Measurements from ENCODE around the gene REXO2. TPM values are rescaled to one million over a fixed set of nuclear protein-coding genes. Genes with fewer than 3 reads are reported as not detected.

REXO2 gene
- total and polyA plus RNA-seq, 2 of the 4 experiments (the other 2 are of a cell fraction) = 179 to 255 TPM

GRCh38 chr11:114426280-114426679, 13.0 kb upstream of the REXO2 start:
- Histone ChIP-seq H3K18ac (ENCODE audit: low read depth, low read length) (no peak overlapping the region), H3K79me1 (ENCODE audit: low read depth in 1 of 2, low read length in 2 of 2) (no peaks in the 10 kb centered on the region), H4K5ac (ENCODE audit: low read depth, low read length) (no peak overlapping the region), H2BK20ac (ENCODE audit: low read depth, low read length) (no peak overlapping the region), H3K4me2 (ENCODE audit: low read depth, low read length) (no peak overlapping the region), H3K14ac (replicated peaks; ENCODE audit: low read depth, low read length) (no peak overlapping the region), H2AFZ (replicated peaks; ENCODE audit: low read length, poor library complexity) (no peak overlapping the region), H2BK120ac (ENCODE audit: low read depth, low read length) (no peak overlapping the region), H3K27me3 (ENCODE audit: control insufficient read depth, insufficient read depth, low read length) (no peaks in the 10 kb centered on the region), H3K9ac (ENCODE audit: low read depth, low read length) (no peak overlapping the region), H3K4ac (ENCODE audit: low read depth, low read length) (no peak overlapping the region), H3K23ac (ENCODE audit: low read depth, low read length) (no peak overlapping the region), H3K36me3 (ENCODE audit: control insufficient read depth, insufficient read depth, low read length) (peaks cover 8% of the 10 kb centered on the region; the same call in 1 of the 2 replicates), H3K9me1 (ENCODE audit: insufficient read depth, low read length) (no peaks in the 10 kb centered on the region; the same call in 1 of the 2 replicates), H3K4me1 (ENCODE audit: control insufficient read depth, insufficient read depth, low read length) (no peaks in the 10 kb centered on the region), H4K8ac (ENCODE audit: low read depth in 2 of 2, low read length in 2 of 2) (no peak overlapping the region), H2BK15ac (ENCODE audit: low read depth, low read length) (no peak overlapping the region), H3K56ac (ENCODE audit: extremely low read depth, insufficient read depth, low read length) (no peak overlapping the region), H3K27ac (ENCODE audit: insufficient read depth, low read length) (no peak overlapping the region), H2AK5ac (ENCODE audit: low read depth, low read length) (no peak overlapping the region), H4K20me1 (ENCODE audit: insufficient read depth, low read length) (no peaks in the 10 kb centered on the region), H2AK9ac (replicated peaks; ENCODE audit: low read depth, low read length, poor library complexity) (no peak overlapping the region), H3K9me3 (ENCODE audit: control insufficient read depth, insufficient read depth, low read length) (no peaks in the 10 kb centered on the region), H2BK5ac (ENCODE audit: low read depth, low read length, poor library complexity, severe bottlenecking) (no peak overlapping the region), H3K4me3 (ENCODE audit: insufficient read depth, low read depth, low read length) (no peak overlapping the region), H4K91ac (ENCODE audit: insufficient read depth, low read depth, low read length) (no peak overlapping the region)
- ATAC-seq (ENCODE audit: low read depth) (no peak), DNase-seq (no peak)
- dilution Hi-C loops (cut with HindIII; ENCODE audit: low sequenced_read_pairs, unreplicated experiment) = no loop called here
- intact Hi-C loops (cut with micrococcal nuclease) = no loop called here
- CTCF ChIA-PET = no interaction called here
- POLR2A ChIA-PET (ENCODE audit: unreplicated experiment) = no interaction called here
- WGBS, 2 experiments (ENCODE audit: extremely low coverage in 2 of 2, insufficient read length in 1 of 2) = 90% methylated on average over 2 of the region's 4 CpGs; no CpG with 5 or more reads in 1 of the 2 experiments
- in situ Hi-C loops (cut with MboI; ENCODE audit: low sequenced_read_pairs) = no loop called here
- TF ChIP-seq CHD1 (IDR thresholded peaks at IDR 0.05; ENCODE audit: low read depth, low read length) (no peak), FOS (IDR thresholded peaks at IDR 0.05; ENCODE audit: low read depth, low read length) (no peak), RAD21 (IDR thresholded peaks at IDR 0.05; ENCODE audit: low read length) (no peak), NFE2L2 (IDR thresholded peaks at IDR 0.05; ENCODE audit: low read depth, low read length) (no peak), RFX5 (IDR thresholded peaks at IDR 0.05; ENCODE audit: low read depth, low read length) (no peak), CTCF (conservative IDR thresholded peaks at IDR 0.05; ENCODE audit: low read depth, low read length) (no peak), MAFK (IDR thresholded peaks at IDR 0.05; ENCODE audit: low read depth, low read length) (no peak), BHLHE40 (IDR thresholded peaks at IDR 0.05; ENCODE audit: low read depth, low read length) (no peak), MXI1 (IDR thresholded peaks at IDR 0.05; ENCODE audit: borderline replicate concordance, low read depth, low read length) (no peak), RCOR1 (IDR thresholded peaks at IDR 0.05; ENCODE audit: insufficient replicate concordance, low read length) (no peak), MAZ (IDR thresholded peaks at IDR 0.05; ENCODE audit: borderline replicate concordance, low read depth, low read length) (no peak), POLR2A (IDR thresholded peaks at IDR 0.05; ENCODE audit: low read depth, low read length) (no peak), CEBPB (IDR thresholded peaks at IDR 0.05; ENCODE audit: low read depth, low read length) (no peak)
- TF ChIP-seq, protein P1, sequence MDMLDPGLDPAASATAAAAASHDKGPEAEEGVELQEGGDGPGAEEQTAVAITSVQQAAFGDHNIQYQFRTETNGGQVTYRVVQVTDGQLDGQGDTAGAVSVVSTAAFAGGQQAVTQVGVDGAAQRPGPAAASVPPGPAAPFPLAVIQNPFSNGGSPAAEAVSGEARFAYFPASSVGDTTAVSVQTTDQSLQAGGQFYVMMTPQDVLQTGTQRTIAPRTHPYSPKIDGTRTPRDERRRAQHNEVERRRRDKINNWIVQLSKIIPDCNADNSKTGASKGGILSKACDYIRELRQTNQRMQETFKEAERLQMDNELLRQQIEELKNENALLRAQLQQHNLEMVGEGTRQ (IDR thresholded peaks at IDR 0.05; ENCODE audit: low read depth, low read length) = no peak
- TF ChIP-seq, protein P2, sequence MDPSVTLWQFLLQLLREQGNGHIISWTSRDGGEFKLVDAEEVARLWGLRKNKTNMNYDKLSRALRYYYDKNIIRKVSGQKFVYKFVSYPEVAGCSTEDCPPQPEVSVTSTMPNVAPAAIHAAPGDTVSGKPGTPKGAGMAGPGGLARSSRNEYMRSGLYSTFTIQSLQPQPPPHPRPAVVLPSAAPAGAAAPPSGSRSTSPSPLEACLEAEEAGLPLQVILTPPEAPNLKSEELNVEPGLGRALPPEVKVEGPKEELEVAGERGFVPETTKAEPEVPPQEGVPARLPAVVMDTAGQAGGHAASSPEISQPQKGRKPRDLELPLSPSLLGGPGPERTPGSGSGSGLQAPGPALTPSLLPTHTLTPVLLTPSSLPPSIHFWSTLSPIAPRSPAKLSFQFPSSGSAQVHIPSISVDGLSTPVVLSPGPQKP (IDR thresholded peaks at IDR 0.05; ENCODE audit: borderline replicate concordance, low read depth, low read length) = no peak
- no TSS peak for BruUV-seq (replicated peaks)
